CD4-positive, CD25-positive, alpha-beta regulatory T cell (primary cell): Measurements from ENCODE around the gene PDE6H. TPM values are rescaled to one million over a fixed set of nuclear protein-coding genes. Genes with fewer than 3 reads are reported as not detected.

ENCODE experiments used
- ATAC-seq, 2 donors: fragments of 150-1000 bp; cut with Tn5 transposase; one replicate each; pipeline ENCODE4 v1.10.0; 2021; ENCODE audit warnings: low read depth in 2 of 2, moderate number of reproducible peaks in 2 of 2, moderate library complexity in 1 of 2
- DNase-seq, 3 donors: peaks; one replicate each; pipeline versions ENCODE4 v3.0.0 to v3.0.0-alpha.2; 2012 to 2022; ENCODE audit warnings: mixed read lengths in 1 of 3
- H3K27ac ChIP-seq: one replicate; pipeline ENCODE4 v1.7.0; 2013; ENCODE audit warnings: mild to moderate bottlenecking, low read length; ENCODE audit not compliant: insufficient read depth, poor library complexity, severe bottlenecking
- H3K27me3 ChIP-seq: one replicate; pipeline ENCODE4 v1.7.0; 2013; ENCODE audit warnings: low read length; ENCODE audit not compliant: control insufficient read depth, insufficient read depth
- H3K36me3 ChIP-seq: one replicate; pipeline ENCODE4 v1.7.0; 2013; ENCODE audit warnings: mild to moderate bottlenecking, low read length, moderate library complexity; ENCODE audit not compliant: control insufficient read depth, insufficient read depth
- H3K4me1 ChIP-seq: 2 replicates; pipeline ENCODE4 v1.7.0; 2013; ENCODE audit warnings: mild to moderate bottlenecking, low read length; ENCODE audit not compliant: insufficient read depth, control insufficient read depth, poor library complexity, severe bottlenecking
- H3K4me3 ChIP-seq: one replicate; pipeline ENCODE4 v1.7.0; 2013; ENCODE audit warnings: low read depth, mild to moderate bottlenecking, low read length, moderate library complexity
- H3K9me3 ChIP-seq, 2 experiments: 1 replicate in 1 of 2; 2 replicates in 1 of 2; pipeline ENCODE4 v1.7.0; 2013; ENCODE audit warnings: low read length in 2 of 2, mild to moderate bottlenecking in 1 of 2, moderate library complexity in 1 of 2; ENCODE audit not compliant: control insufficient read depth in 2 of 2
- H3K27ac Mint-ChIP-seq, 3 donors: one replicate each; pipeline ENCODE4 v1.8.0; 2020 to 2022; ENCODE audit warnings: mild to moderate bottlenecking in 3 of 3, mixed read lengths in 3 of 3, moderate library complexity in 2 of 3
- H3K27me3 Mint-ChIP-seq: one replicate; pipeline ENCODE4 v1.8.0; 2022; ENCODE audit warnings: mild to moderate bottlenecking, mixed read lengths
- H3K36me3 Mint-ChIP-seq: one replicate; pipeline ENCODE4 v1.8.0; 2020; ENCODE audit warnings: mixed read lengths
- H3K4me1 Mint-ChIP-seq, 4 donors: one replicate each; pipeline ENCODE4 v1.8.0; 2020 to 2022; ENCODE audit warnings: mixed read lengths in 4 of 4, mild to moderate bottlenecking in 1 of 4
- H3K4me3 Mint-ChIP-seq, 4 donors: one replicate each; pipeline ENCODE4 v1.8.0; 2020 to 2022; ENCODE audit warnings: mild to moderate bottlenecking in 4 of 4, mixed read lengths in 4 of 4, moderate library complexity in 3 of 4
- H3K9me3 Mint-ChIP-seq, 7 donors: one replicate each; pipeline ENCODE4 v1.8.0; 2020 to 2022; ENCODE audit warnings: mixed read lengths in 7 of 7, mild to moderate bottlenecking in 3 of 7, moderate library complexity in 2 of 7
- polyA plus RNA-seq, 4 donors: library from polyadenylated mRNA; unstranded; fragments of 300-500 nt; fragmentation: Illumina TruSeq; gene quantifications; one replicate each; pipeline ENCODE4 v1.2.3, GENCODE V29; 2021
- total RNA-seq: library from RNA; stranded (reverse); gene quantifications from one replicate; pipeline ENCODE4 v1.2.3, GENCODE V29; 2022

PDE6H gene
- total and polyA plus RNA-seq, 5 donors from 2014 or later: not detected

DNA sequence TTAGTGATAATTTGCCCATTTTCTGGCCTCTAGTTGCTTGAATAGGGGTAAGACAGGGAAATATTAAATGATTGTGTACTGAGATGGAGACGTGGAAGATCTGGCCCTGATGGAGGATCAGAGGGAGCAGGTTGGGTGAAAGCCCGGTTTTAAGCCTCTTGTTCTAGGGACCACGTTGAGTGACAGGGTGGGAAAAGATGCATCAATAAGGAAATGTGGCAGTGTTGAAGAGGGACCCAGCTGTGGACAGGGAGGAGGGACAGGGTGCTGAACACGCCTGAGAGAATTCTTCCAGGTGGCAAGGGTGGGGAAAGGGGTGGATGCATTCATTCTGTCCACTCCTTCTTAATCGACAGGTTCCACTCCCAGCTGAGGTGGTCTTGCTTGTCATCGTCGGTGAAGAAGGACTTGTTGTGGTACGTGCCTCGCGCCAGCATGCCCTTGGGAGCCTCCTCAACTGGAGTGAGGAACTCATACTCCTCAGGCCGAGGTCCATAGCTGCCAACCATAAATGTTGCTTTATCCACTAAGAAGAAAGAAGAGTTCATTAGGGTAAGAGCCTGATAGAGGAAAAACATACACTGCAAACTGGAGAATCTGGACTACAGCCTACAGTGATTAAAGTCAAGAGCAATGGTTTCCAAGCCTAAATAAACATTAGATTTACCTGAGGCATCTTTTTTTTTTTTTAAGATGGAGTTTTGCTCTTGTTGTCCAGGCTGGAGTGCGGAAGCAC lies 30.5 kb upstream of the PDE6H start:
- no peak for ATAC-seq
- peaks cover 53% of the 10 kb centered on the region for H3K4me1 ChIP-seq
- peak overlapping the region in 2 of 4 donors; percentile 4 to 47 for H3K4me3 Mint-ChIP-seq

GRCh38 chr12:14946162-14946561 lies 26.7 kb upstream of the PDE6H start:
- Mint-ChIP-seq H3K9me3 (no peaks in the 10 kb centered on the region), H3K27me3 (no peaks in the 10 kb centered on the region), H3K4me1 (peaks cover 54 to 81% (median 65%) of the 10 kb centered on the region in 4 donors), H3K27ac (peak overlapping the region; percentile 68 to 98 (median 94)), H3K36me3 (peaks cover 81% of the 10 kb centered on the region), H3K4me3 (peak overlapping the region; percentile 29 to 91 (median 63))
- ATAC-seq: no peak
- Histone ChIP-seq H3K9me3 (no peaks in the 10 kb centered on the region), H3K4me1 (peaks cover 65% of the 10 kb centered on the region), H3K27me3 (no peaks in the 10 kb centered on the region), H3K4me3 (peak overlapping the region; percentile 100), H3K27ac (peak overlapping the region; percentile 99), H3K36me3 (peaks cover 93% of the 10 kb centered on the region)
- no peak for DNase-seq

More for the DNA sequence above, 30.5 kb upstream of the PDE6H start:
- Histone ChIP-seq H3K27ac (no peak overlapping the region), H3K9me3 (no peaks in the 10 kb centered on the region), H3K4me3 (no peak overlapping the region), H3K27me3 (no peaks in the 10 kb centered on the region), H3K36me3 (peaks cover 72% of the 10 kb centered on the region)
- DNase-seq: no peak
- Mint-ChIP-seq H3K27me3 (no peaks in the 10 kb centered on the region), H3K36me3 (peaks cover 71% of the 10 kb centered on the region), H3K27ac (peak overlapping the region in 2 of 3 donors; percentile 56 to 88), H3K9me3 (peaks cover 0 to 2% (median 0%) of the 10 kb centered on the region in 7 donors), H3K4me1 (peaks cover 41 to 80% (median 64%) of the 10 kb centered on the region in 4 donors)

GRCh38 chr12:14946861-14947260 lies 26.0 kb upstream of the PDE6H start:
- peaks cover 60 to 86% (median 71%) of the 10 kb centered on the region in 4 donors for H3K4me1 Mint-ChIP-seq
- H3K4me1 ChIP-seq: peaks cover 72% of the 10 kb centered on the region
- H3K9me3 Mint-ChIP-seq: no peaks in the 10 kb centered on the region
- no peak for ATAC-seq
- H3K27ac ChIP-seq: peak overlapping the region; percentile 99
- peak overlapping the region; percentile 94 to 98 (median 94) for H3K27ac Mint-ChIP-seq
- no peaks in the 10 kb centered on the region for H3K27me3 Mint-ChIP-seq
- H3K9me3 ChIP-seq: no peaks in the 10 kb centered on the region
- no peaks in the 10 kb centered on the region for H3K27me3 ChIP-seq
- H3K4me3 ChIP-seq: peak overlapping the region; percentile 100
- peaks cover 88% of the 10 kb centered on the region for H3K36me3 ChIP-seq
- H3K4me3 Mint-ChIP-seq: peak overlapping the region; percentile 37 to 91 (median 64)
- peaks cover 82% of the 10 kb centered on the region for H3K36me3 Mint-ChIP-seq
- no peak for DNase-seq

DNA sequence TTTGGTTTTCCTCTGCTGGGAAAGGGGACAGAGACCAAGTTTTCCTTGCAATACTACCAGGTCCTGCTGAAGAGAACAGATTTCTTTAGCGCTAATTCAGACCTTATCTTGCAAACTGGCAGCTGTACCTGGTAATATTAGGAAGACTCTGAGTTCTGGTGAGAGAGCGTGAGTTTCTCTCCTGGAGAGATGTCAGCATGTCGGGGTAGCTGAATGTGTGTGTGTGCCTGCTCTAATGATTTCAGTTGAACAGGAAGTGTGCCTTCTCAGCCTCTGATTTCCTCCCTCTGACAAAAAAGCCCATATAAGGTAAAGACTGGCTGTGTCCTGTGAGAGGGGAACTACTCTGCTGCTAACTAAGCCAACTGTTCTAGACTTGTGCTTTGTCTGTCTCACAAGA lies 24.2 kb upstream of the PDE6H start:
- Histone ChIP-seq H3K4me3 (peak overlapping the region; percentile 100), H3K36me3 (peaks cover 71% of the 10 kb centered on the region), H3K27ac (peak overlapping the region; percentile 99), H3K9me3 (no peaks in the 10 kb centered on the region), H3K4me1 (peaks cover 90% of the 10 kb centered on the region), H3K27me3 (no peaks in the 10 kb centered on the region)
- Mint-ChIP-seq H3K36me3 (peaks cover 75% of the 10 kb centered on the region), H3K9me3 (no peaks in the 10 kb centered on the region), H3K4me3 (peak overlapping the region; percentile 89 to 96 (median 90)), H3K27ac (peak overlapping the region; percentile 94 to 98 (median 96)), H3K27me3 (no peaks in the 10 kb centered on the region), H3K4me1 (peaks cover 61 to 94% (median 80%) of the 10 kb centered on the region in 4 donors)
- ATAC-seq (peak; percentile 93 to 94), DNase-seq (peak; percentile 49 to 92 (median 84))

GRCh38 chr12:14949631-14950030 lies 23.2 kb upstream of the PDE6H start:
- H3K4me3 Mint-ChIP-seq: peak overlapping the region; percentile 89 to 96 (median 90)
- H3K27ac Mint-ChIP-seq: peak overlapping the region; percentile 94 to 98 (median 96)
- H3K36me3 Mint-ChIP-seq: peaks cover 79% of the 10 kb centered on the region
- no peak for ATAC-seq
- peaks cover 58 to 99% (median 87%) of the 10 kb centered on the region in 4 donors for H3K4me1 Mint-ChIP-seq
- peaks cover 73% of the 10 kb centered on the region for H3K36me3 ChIP-seq
- no peaks in the 10 kb centered on the region for H3K9me3 ChIP-seq
- DNase-seq: no peak
- H3K4me3 ChIP-seq: peak overlapping the region; percentile 100
- H3K9me3 Mint-ChIP-seq: no peaks in the 10 kb centered on the region
- no peaks in the 10 kb centered on the region for H3K27me3 Mint-ChIP-seq
- H3K4me1 ChIP-seq: peaks cover 96% of the 10 kb centered on the region
- H3K27me3 ChIP-seq: no peaks in the 10 kb centered on the region
- peak overlapping the region; percentile 99 for H3K27ac ChIP-seq

DNA sequence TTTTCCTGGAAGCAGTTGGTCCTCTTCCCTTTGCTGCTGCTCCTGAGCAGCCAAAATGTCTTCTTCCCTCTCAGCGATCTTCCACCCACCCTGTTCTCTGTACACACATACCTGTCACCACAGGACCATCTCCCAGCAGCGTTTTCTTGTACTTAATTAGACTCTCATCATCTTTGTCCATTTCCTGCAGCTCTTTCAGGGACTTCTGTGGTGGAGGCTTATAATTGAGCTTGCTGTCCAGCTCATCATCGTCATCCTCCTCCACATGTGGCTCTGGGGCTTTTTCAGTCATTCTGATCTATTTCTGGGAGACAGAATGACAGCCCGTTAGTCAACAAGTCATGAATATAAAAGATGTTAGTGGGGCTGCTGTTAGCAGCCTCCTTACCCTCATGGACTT lies 22.4 kb upstream of the PDE6H start:
- Mint-ChIP-seq H3K36me3 (peaks cover 73% of the 10 kb centered on the region), H3K4me1 (peaks cover 53 to 95% (median 81%) of the 10 kb centered on the region in 4 donors), H3K27me3 (no peaks in the 10 kb centered on the region), H3K9me3 (no peaks in the 10 kb centered on the region), H3K27ac (peak overlapping the region; percentile 94 to 98 (median 96)), H3K4me3 (peak overlapping the region; percentile 89 to 96 (median 90))
- Histone ChIP-seq H3K27ac (peak overlapping the region; percentile 99), H3K36me3 (peaks cover 70% of the 10 kb centered on the region), H3K9me3 (no peaks in the 10 kb centered on the region), H3K27me3 (no peaks in the 10 kb centered on the region), H3K4me1 (peaks cover 96% of the 10 kb centered on the region), H3K4me3 (peak overlapping the region; percentile 100)
- peak in 1 of 3 donors; percentile 32 for DNase-seq
- ATAC-seq: no peak

GRCh38 chr12:14950982-14951746 lies 21.7 kb upstream of the PDE6H start:
- Histone ChIP-seq H3K4me3 (peak overlapping the region; percentile 100), H3K36me3 (peaks cover 65% of the 10 kb centered on the region), H3K9me3 (no peaks in the 10 kb centered on the region), H3K27me3 (no peaks in the 10 kb centered on the region), H3K27ac (peak overlapping the region; percentile 99), H3K4me1 (peaks cover 100% of the 10 kb centered on the region)
- peak overlapping the region; percentile 89 to 96 (median 90) for H3K4me3 Mint-ChIP-seq
- ATAC-seq (no peak), DNase-seq (peak in 1 of 3 donors; percentile 8)
- peaks cover 50 to 93% (median 74%) of the 10 kb centered on the region in 4 donors for H3K4me1 Mint-ChIP-seq
- no peaks in the 10 kb centered on the region for H3K9me3 Mint-ChIP-seq
- H3K36me3 Mint-ChIP-seq: peaks cover 66% of the 10 kb centered on the region
- peak overlapping the region; percentile 94 to 98 (median 96) for H3K27ac Mint-ChIP-seq
- no peaks in the 10 kb centered on the region for H3K27me3 Mint-ChIP-seq
